ENCODE data around the gene PTGES3. TPM values are rescaled to one million over a fixed set of nuclear protein-coding genes. Genes with fewer than 3 reads are reported as not detected.

Gene PTGES3
- total RNA-seq, 4 donors from 2014 or later = 51.7 to 71.2 (median 69.9) TPM

- Histone ChIP-seq H3K36me3 (peaks cover 10% of the 10 kb centered on the region), H3K9me3 (no peaks in the 10 kb centered on the region), H3K27ac (peak overlapping the region; percentile 98), H3K4me1 (peaks cover 47% of the 10 kb centered on the region), H3K4me3 (peak overlapping the region; percentile 82), H3K27me3 (no peaks in the 10 kb centered on the region)
- no peak for DNase-seq (ENCODE audit: low spot score in 2 of 2)
- TF ChIP-seq, protein P1, sequence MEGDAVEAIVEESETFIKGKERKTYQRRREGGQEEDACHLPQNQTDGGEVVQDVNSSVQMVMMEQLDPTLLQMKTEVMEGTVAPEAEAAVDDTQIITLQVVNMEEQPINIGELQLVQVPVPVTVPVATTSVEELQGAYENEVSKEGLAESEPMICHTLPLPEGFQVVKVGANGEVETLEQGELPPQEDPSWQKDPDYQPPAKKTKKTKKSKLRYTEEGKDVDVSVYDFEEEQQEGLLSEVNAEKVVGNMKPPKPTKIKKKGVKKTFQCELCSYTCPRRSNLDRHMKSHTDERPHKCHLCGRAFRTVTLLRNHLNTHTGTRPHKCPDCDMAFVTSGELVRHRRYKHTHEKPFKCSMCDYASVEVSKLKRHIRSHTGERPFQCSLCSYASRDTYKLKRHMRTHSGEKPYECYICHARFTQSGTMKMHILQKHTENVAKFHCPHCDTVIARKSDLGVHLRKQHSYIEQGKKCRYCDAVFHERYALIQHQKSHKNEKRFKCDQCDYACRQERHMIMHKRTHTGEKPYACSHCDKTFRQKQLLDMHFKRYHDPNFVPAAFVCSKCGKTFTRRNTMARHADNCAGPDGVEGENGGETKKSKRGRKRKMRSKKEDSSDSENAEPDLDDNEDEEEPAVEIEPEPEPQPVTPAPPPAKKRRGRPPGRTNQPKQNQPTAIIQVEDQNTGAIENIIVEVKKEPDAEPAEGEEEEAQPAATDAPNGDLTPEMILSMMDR (IDR thresholded peaks at IDR 0.05) = no peak
- no peak for TF ChIP-seq POLR2AphosphoS5 (IDR thresholded peaks at IDR 0.05)
- no peak for TF ChIP-seq EP300 (IDR thresholded peaks at IDR 0.05)
- TF ChIP-seq POLR2A (IDR thresholded peaks at IDR 0.05) = no peak
- WGBS = 0% methylated on average over 9 of the region's 9 CpGs
These were observed 36.6 kb upstream of the PTGES3 start for GRCh38 chr12:56724701-56724971.

DNA sequence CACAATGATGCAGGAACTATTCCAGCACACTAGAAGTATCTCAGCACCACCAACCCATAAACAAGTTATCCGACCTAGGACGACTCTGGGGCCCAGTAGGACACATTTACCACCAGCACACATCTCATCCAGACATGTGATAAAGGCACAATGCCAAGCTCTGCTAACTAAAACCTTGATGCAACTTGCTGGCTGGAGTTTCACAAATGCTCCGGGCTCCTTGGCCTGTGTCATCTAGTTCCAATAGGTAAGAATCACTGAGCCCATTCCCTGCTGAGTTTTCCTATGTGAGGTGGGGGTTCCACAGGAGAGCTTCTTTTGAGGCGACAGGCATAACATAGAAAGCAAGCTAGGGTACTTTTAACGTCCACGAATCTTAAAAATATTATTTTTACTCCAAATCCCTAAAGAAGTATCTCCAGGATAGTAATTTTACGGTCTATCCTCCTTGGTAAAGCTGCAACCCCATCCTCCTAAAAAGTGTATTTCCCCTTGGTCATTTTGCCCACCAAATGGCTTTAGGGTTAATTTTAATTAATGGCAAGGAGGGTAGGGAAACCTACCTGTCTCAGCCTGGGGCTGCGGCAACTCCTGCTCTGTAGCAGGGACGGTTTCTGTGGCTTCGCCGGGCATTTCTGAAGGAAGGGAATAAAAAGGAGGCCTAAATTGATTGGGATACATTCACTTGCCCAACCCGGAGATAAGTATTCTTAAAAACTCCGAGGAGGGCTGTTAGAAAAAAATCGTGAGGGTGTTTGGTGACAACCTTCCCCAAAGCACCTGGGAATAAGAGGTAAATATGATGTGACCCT, 36.0 kb upstream of the PTGES3 start:
- peaks cover 53% of the 10 kb centered on the region for H3K4me1 ChIP-seq

DNA sequence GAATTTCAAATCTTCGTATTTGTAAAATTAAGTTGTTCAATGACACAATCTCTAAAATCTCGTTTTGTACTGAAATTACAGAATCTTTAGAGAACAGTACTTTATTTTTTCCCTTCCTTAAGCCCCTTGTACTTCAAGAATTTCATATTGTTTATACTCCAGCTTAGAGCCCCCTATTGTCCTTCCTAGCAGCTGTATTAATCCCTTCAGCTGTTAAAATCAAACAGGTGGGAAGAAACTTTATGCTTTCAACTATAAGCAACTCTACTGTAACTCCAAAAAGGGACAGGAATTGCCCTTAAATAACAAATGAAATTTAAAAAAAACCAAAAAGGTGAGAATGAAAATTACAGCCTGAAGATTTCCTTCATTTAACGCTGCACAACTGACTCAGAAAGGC, 35.3 kb upstream of the PTGES3 start:
- Histone ChIP-seq H3K27me3 (no peaks in the 10 kb centered on the region), H3K36me3 (peaks cover 23% of the 10 kb centered on the region), H3K9me3 (no peaks in the 10 kb centered on the region), H3K4me3 (peak overlapping the region; percentile 82), H3K4me1 (peaks cover 60% of the 10 kb centered on the region), H3K27ac (peak overlapping the region; percentile 98)
- no peak for DNase-seq (ENCODE audit: low spot score in 2 of 2)
- WGBS = 36% methylated on average over 3 of the region's 3 CpGs
- TF ChIP-seq EP300 (IDR thresholded peaks at IDR 0.05) = no peak
- TF ChIP-seq POLR2AphosphoS5 (IDR thresholded peaks at IDR 0.05) = no peak
- TF ChIP-seq POLR2A (IDR thresholded peaks at IDR 0.05) = no peak
- TF ChIP-seq, protein P1 (IDR thresholded peaks at IDR 0.05) = no peak

More for the DNA sequence above, 36.0 kb upstream of the PTGES3 start:
- WGBS = under 1% methylated on average over 14 of the region's 14 CpGs
- Histone ChIP-seq H3K27ac (peak overlapping the region; percentile 98), H3K9me3 (no peaks in the 10 kb centered on the region), H3K4me3 (peak overlapping the region; percentile 82), H3K27me3 (no peaks in the 10 kb centered on the region), H3K36me3 (peaks cover 16% of the 10 kb centered on the region)
- peak in 1 of 2 donors; percentile 78 for DNase-seq (ENCODE audit: low spot score in 2 of 2)
- TF ChIP-seq EP300 (IDR thresholded peaks at IDR 0.05) (no peak), POLR2A (IDR thresholded peaks at IDR 0.05) (no peak), POLR2AphosphoS5 (IDR thresholded peaks at IDR 0.05) (peak in 1 of 3 donors; percentile 63)
- TF ChIP-seq, protein P1 (IDR thresholded peaks at IDR 0.05) = no peak

- Histone ChIP-seq H3K27ac (peak overlapping the region; percentile 98), H3K36me3 (peaks cover 24% of the 10 kb centered on the region), H3K4me1 (peaks cover 65% of the 10 kb centered on the region), H3K27me3 (no peaks in the 10 kb centered on the region), H3K4me3 (peak overlapping the region; percentile 82), H3K9me3 (no peaks in the 10 kb centered on the region)
- TF ChIP-seq, protein P1 (IDR thresholded peaks at IDR 0.05) = no peak
- no peak for TF ChIP-seq POLR2A (IDR thresholded peaks at IDR 0.05)
- 41% methylated on average over 4 of the region's 4 CpGs for WGBS
- DNase-seq (ENCODE audit: low spot score in 2 of 2) = no peak
These were observed 34.7 kb upstream of the PTGES3 start for GRCh38 chr12:56722832-56723231.

GRCh38 chr12:56721721-56722120, 33.6 kb upstream of the PTGES3 start:
- no peaks in the 10 kb centered on the region for H3K9me3 ChIP-seq
- peak overlapping the region; percentile 82 for H3K4me3 ChIP-seq
- H3K36me3 ChIP-seq = peaks cover 27% of the 10 kb centered on the region
- 28% methylated on average over 2 of the region's 2 CpGs for whole genome bisulfite sequencing
- DNase-seq (ENCODE audit: low spot score in 2 of 2) = no peak
- H3K27ac ChIP-seq = peak overlapping the region; percentile 98
- no peaks in the 10 kb centered on the region for H3K27me3 ChIP-seq
- no peak for TF ChIP-seq POLR2AphosphoS5 (IDR thresholded peaks at IDR 0.05)
- peaks cover 76% of the 10 kb centered on the region for H3K4me1 ChIP-seq
